T-helper 2 cell treated with Interferon-gamma antibody and Interleukin-4, amounts not matched to agents 5 μg/mL and 100 μg/mL, for 36 hours (primary cell): ENCODE data around the gene LMCD1.

Experiments used
- DNase-seq: peaks from one replicate; pipeline ENCODE4 v3.0.0; 2021; ENCODE audit warnings: low spot score
- H3K27ac Mint-ChIP-seq: one replicate; pipeline ENCODE4 v1.8.0; 2021; ENCODE audit warnings: mild to moderate bottlenecking, mixed read lengths
- H3K27me3 Mint-ChIP-seq: one replicate; pipeline ENCODE4 v1.8.0; 2021; ENCODE audit warnings: low read depth, mixed read lengths
- H3K36me3 Mint-ChIP-seq: one replicate; pipeline ENCODE4 v1.8.0; 2021; ENCODE audit warnings: low read depth, mixed read lengths
- H3K4me1 Mint-ChIP-seq: one replicate; pipeline ENCODE4 v1.8.0; 2021; ENCODE audit warnings: low read depth, mixed read lengths
- H3K4me3 Mint-ChIP-seq: one replicate; pipeline ENCODE4 v1.8.0; 2022; ENCODE audit warnings: mild to moderate bottlenecking, moderate library complexity, mixed read lengths
- H3K9me3 Mint-ChIP-seq: one replicate; pipeline ENCODE4 v1.8.0; 2021; ENCODE audit warnings: mixed read lengths

LMCD1 gene, protein sequence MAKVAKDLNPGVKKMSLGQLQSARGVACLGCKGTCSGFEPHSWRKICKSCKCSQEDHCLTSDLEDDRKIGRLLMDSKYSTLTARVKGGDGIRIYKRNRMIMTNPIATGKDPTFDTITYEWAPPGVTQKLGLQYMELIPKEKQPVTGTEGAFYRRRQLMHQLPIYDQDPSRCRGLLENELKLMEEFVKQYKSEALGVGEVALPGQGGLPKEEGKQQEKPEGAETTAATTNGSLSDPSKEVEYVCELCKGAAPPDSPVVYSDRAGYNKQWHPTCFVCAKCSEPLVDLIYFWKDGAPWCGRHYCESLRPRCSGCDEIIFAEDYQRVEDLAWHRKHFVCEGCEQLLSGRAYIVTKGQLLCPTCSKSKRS

DNA sequence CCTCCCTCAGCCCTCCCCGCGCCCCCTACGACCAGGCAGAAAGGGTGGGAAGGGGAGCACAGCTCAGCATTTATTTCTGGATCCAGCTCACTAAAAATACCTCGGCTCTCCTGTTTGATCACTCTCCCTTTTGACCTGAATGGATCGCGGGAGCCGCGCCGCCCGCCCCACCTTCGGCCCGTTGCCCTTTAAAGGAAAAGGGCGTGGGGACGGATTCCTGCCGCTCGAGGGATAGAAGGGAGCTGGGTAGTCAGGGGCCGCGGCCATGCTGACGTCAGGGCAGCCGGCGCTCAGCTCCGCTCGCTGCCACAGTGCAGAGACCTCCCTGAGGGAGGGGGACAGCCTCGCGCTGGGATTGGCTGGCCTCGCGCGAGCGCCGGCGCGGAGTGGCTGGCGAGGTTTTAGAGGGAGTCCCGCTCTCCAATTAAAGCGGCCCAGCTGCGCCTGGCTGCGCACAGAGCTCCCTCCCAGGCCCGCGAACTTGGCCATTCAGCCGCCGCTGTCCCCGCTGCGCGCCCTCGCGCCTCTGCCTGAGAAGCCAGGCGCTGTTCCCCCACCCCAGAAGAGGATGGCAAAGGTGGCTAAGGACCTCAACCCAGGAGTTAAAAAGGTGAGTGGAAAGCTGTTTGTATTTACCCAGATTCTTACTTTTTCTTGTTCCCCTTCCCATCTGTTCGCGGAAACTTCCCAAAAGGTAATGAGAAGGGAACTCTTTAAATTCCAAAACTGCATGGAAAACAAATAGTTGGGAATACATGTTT, at the start of gene LMCD1:
TSS of gene LMCD1 (plus strand) at position 453 of the 761 bp plus-strand sequence. CDS start at position 569, 116 bp downstream.
- H3K27me3 Mint-ChIP-seq = peaks cover 17% of the 10 kb centered on the region
- no peaks in the 10 kb centered on the region for H3K36me3 Mint-ChIP-seq
- peak within 1 kb of the TSS; percentile 4 for H3K27ac Mint-ChIP-seq
- peaks cover 7% of the 10 kb centered on the region for H3K4me1 Mint-ChIP-seq
- no peaks in the 10 kb centered on the region for H3K9me3 Mint-ChIP-seq
- H3K4me3 Mint-ChIP-seq = peak within 1 kb of the TSS; percentile 77
- peak; percentile 81 for DNase-seq

DNA sequence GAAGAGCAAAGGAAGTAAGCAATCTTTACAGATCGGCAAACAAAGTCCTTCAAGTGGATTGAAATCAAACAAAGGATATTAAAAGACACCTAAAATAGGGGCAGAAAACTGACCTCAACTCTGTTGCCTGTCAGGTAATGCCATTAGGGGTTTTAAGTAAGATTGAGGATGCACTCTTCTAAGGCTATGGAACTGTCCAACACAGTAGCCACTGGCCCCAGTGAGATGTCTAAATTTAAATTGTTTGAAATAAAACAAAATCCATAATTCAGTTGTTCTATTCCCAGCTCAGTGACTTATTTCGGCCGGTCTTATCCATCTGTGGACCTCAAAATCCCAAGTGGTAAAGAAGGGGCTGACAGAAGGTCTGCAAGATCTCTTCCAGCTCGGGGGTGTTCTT, 49.5 kb upstream of the LMCD1 start:
- Mint-ChIP-seq H3K4me1 (no peaks in the 10 kb centered on the region), H3K27ac (no peak overlapping the region), H3K4me3 (no peak overlapping the region), H3K36me3 (no peaks in the 10 kb centered on the region), H3K27me3 (no peaks in the 10 kb centered on the region), H3K9me3 (no peaks in the 10 kb centered on the region)
- no peak for DNase-seq

DNA sequence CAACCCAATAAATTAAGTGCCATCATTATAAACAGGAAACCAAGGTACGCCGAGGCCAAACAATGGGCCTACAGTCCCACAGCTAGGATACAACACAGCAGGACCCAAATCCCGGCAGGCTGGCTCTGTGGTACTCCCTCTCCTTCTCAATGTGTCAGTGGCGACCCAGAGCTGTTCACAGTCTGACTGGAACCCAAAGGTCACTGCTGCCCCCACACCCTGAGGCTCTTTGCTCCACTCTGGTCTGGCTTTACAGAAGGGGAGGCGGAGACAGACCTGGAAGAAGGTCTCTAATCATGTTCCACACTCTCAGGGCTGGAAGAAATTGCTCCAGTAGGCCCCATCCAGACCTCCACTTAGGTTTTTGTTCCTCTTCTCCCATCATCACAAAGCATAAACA, 48.5 kb upstream of the LMCD1 start:
- Mint-ChIP-seq H3K9me3 (no peaks in the 10 kb centered on the region), H3K27me3 (no peaks in the 10 kb centered on the region), H3K4me1 (no peaks in the 10 kb centered on the region), H3K27ac (no peak overlapping the region), H3K36me3 (no peaks in the 10 kb centered on the region), H3K4me3 (no peak overlapping the region)
- no peak for DNase-seq

DNA sequence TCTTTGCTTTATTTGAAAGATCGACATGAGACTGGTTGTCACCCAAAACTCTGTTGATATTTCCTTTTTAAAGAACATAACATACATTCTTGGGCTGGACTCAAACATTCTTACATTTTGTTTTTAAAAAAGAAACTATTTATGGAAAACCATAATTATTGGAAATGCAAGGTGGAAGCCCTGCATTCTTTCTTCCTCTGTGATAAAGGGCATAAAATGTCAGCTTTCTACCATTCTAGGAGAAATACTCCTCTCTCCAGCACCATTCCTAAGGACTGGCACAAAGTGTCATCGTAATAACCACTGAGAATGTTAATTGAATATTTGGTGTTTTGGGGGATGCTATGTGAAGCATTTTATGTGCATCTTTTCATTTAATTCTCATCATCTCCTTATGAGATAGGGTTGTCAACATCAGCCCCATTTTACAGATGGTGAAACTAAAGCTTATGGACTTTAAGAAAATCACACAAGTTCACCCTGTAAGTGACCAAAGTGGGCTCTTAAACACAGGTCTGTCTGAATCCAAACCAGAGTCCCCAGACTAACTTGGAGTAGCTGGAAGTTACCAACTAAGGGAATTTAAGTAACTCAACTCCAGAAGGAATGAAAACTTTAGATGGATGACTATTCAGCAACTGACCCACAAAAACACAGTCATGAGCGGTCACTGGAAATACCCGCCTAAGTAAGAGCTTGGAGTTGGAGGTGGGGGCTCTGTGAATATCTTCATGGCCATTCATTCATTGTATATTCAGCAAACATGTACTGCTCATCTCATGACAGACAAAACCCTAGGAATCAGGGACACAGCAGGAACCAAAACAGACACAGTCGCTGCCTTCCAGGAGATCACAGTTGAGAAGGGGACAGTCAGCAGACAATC, 45.9 kb upstream of the LMCD1 start:
- Mint-ChIP-seq H3K9me3 (no peaks in the 10 kb centered on the region), H3K4me1 (no peaks in the 10 kb centered on the region), H3K27ac (no peak overlapping the region), H3K27me3 (no peaks in the 10 kb centered on the region), H3K4me3 (no peak overlapping the region), H3K36me3 (no peaks in the 10 kb centered on the region)
- no peak for DNase-seq

DNA sequence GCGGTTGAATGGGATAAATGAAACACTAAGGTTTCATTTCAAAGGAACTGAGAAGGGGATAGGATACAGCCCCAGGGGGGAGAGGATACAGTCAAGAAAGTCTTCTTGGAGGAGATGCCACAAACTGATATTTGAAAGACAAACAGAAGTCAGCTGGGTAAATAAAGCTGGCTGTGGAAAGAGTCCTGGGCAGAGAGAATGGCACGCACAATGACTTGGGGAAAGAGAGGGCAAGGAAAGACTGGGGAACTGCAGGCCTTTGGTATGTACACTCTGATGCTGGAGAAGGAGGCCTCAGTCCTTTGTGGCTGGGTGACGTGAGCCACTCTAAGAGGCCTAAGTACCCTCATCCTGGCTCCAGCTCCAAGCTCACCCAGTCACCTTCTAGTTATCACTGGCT, 45.2 kb upstream of the LMCD1 start:
- no peaks in the 10 kb centered on the region for H3K4me1 Mint-ChIP-seq
- H3K27me3 Mint-ChIP-seq = no peaks in the 10 kb centered on the region
- no peaks in the 10 kb centered on the region for H3K36me3 Mint-ChIP-seq
- no peak overlapping the region for H3K27ac Mint-ChIP-seq
- no peak overlapping the region for H3K4me3 Mint-ChIP-seq
- no peak for DNase-seq
- no peaks in the 10 kb centered on the region for H3K9me3 Mint-ChIP-seq

DNA sequence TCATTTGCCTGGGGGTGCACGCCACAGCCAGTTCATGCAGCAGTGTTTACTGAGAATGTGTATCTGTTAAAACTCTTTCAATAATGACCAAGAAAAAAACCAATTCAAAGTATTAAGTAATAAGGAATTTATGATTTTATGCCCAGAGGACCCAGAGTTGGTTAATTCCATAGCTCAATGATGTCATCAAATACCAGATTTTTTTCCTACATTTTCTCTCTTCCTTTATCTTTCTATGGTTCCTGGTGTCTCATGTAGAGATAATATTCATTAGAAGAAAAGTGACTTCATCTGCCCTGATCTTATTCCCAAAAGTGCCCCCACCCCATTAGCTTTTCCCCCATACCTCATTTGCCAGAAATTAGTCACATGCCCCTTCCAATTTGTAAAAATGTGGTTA, 44.6 kb upstream of the LMCD1 start:
- no peaks in the 10 kb centered on the region for H3K36me3 Mint-ChIP-seq
- no peak overlapping the region for H3K27ac Mint-ChIP-seq
- no peaks in the 10 kb centered on the region for H3K4me1 Mint-ChIP-seq
- H3K9me3 Mint-ChIP-seq = no peaks in the 10 kb centered on the region
- H3K4me3 Mint-ChIP-seq = no peak overlapping the region
- no peak for DNase-seq
- no peaks in the 10 kb centered on the region for H3K27me3 Mint-ChIP-seq

DNA sequence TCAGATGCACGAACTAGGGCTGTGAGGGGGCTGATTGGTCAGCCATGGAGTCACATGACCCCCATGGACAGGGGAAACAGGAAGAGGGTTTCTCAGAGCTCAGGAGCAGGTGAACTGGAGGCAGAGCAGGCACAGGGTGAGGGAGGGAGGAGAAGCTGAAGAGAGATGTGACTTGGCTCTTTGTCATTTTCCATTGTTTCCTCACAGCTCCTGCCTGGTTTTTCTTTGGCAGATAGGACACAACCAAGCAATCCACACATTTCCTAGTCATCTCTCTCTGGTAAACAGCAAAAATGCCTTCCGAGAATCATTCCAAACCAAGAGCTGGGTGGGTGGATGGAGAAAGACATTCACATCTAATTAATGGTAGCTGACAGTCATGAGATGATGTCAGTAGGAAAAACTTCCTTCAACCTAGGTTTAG, 43.4 kb upstream of the LMCD1 start:
- Mint-ChIP-seq H3K27me3 (no peaks in the 10 kb centered on the region), H3K27ac (no peak overlapping the region), H3K4me3 (no peak overlapping the region), H3K9me3 (no peaks in the 10 kb centered on the region), H3K36me3 (no peaks in the 10 kb centered on the region), H3K4me1 (no peaks in the 10 kb centered on the region)
- no peak for DNase-seq

DNA sequence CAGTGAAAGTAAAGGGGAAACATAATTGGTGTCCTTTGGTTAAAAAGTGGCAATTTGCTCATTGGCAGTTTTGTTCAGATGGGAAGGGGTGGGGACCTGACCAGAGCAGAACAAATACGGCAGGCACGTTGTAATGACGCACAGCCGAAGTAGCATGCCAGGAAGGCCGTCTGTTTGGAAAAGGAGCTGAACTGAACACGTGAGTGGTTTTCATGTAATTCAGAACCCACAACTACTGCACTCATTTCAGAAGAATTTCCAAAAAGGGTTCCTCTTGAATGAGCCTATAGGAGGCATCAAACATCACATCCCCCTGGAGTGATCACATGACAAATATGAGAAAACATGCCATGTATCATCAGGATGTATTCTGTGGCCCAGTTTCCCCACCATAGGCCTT, 42.9 kb upstream of the LMCD1 start:
- Mint-ChIP-seq H3K4me3 (no peak overlapping the region), H3K4me1 (no peaks in the 10 kb centered on the region), H3K27ac (no peak overlapping the region), H3K9me3 (no peaks in the 10 kb centered on the region), H3K27me3 (no peaks in the 10 kb centered on the region), H3K36me3 (no peaks in the 10 kb centered on the region)
- no peak for DNase-seq

DNA sequence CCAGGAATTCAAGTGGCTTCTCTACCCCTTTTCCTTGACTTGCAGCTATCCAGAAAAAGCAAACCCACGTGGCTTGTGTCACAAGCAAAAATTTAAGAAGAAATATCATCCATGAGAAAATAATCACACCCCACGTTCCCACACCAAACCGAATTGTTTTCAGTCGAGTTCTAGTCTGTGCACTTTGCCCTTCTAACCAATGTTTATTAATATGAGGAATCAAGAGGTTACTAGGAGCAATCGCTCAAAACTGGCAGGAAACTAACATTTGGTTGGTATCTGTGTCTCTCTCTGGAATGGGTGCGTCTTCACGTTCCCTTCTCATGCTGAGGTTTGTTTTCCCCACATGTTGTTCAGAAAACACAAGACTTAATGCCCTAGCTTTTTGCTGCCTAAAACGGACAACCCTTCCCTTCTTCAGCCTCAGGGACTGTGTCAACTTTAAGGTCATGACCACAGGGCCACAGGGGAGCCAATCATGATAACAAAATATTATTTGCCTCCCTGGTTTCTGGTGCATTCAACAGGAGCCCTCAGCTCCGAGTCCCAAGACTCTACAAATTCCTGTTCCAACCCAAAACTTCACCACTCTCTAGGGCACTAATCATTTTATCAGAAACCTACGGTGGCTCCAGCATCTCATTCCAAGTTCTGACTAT, 41.4 kb upstream of the LMCD1 start:
- Mint-ChIP-seq H3K27ac (no peak overlapping the region), H3K4me3 (no peak overlapping the region), H3K9me3 (no peaks in the 10 kb centered on the region), H3K4me1 (no peaks in the 10 kb centered on the region), H3K36me3 (no peaks in the 10 kb centered on the region), H3K27me3 (no peaks in the 10 kb centered on the region)
- no peak for DNase-seq

DNA sequence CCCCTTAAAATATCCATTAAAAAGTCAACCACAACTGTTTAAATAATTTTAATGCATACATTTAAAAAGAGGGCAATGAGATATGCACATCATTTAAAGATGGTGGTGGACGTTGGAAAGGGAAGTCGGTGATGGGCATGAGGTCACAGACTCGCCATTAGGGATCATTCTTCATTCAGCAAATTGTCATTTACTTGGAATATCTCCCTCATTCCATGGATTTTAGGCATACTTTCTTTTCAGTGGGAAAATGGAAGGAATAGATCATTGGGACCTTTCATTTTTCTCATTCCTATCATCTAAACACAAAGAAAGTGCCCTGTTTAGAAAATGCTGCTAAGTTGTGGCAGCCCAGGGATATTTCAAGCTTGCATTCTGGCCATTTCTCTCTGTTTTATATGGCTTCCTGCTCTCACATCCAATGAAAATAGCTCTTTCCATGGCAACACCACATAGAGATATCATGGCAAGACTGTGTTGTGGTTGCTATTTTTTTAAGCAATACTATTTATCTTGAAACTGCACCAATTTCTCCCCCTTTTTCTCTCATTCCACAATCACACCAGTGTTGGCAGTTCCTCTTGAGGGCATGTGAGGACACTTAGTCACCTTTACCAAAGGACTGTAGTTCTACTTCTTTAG, 40.7 kb upstream of the LMCD1 start:
- DNase-seq = no peak
- Mint-ChIP-seq H3K36me3 (no peaks in the 10 kb centered on the region), H3K27me3 (peaks cover under 1% of the 10 kb centered on the region)

DNA sequence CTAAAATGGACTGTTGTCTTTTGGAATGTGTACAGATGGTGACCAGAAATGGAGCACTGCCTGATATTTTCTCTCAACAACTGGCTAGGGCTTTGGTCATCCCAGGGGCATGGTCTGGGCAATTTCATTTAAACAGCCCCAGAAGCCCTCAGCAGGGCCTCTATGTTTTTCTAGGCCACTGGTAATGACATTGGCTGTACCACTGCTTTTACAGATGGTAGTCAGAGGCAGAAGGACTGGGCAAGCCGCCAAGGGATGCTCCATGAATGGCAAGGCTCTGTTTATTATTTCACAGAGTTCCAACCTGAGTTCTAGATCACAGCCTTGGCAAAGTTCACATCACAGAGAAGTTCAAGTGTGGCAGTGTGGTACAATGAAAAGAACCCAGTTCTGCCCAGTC, 37.0 kb upstream of the LMCD1 start:
- peaks cover 3% of the 10 kb centered on the region for H3K27me3 Mint-ChIP-seq
- H3K4me1 Mint-ChIP-seq = no peaks in the 10 kb centered on the region
- no peak overlapping the region for H3K4me3 Mint-ChIP-seq
- no peak overlapping the region for H3K27ac Mint-ChIP-seq
- no peaks in the 10 kb centered on the region for H3K9me3 Mint-ChIP-seq
- no peaks in the 10 kb centered on the region for H3K36me3 Mint-ChIP-seq
- no peak for DNase-seq

More for the DNA sequence above, 40.7 kb upstream of the LMCD1 start:
- Mint-ChIP-seq H3K9me3 (no peaks in the 10 kb centered on the region), H3K27ac (no peak overlapping the region), H3K4me1 (no peaks in the 10 kb centered on the region), H3K4me3 (no peak overlapping the region)

DNA sequence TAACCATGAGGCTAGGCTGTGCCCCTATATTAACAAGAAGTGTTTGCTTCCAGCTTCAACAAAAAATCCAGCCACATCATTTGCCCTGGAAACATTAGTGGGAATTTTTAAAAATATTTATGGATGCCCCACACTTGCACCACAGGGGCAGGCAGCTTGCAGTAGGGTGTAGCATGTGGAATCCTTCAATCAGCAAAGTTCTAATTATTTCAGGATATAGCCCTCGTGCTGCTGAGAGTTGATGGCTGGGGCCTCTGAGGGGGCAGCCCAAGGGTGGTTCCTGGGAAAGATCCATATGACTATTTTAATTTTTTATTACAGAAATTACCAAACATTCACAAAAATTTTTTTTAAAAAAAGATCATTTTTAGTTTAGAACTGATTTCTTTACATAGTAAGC, 35.1 kb upstream of the LMCD1 start:
- H3K36me3 Mint-ChIP-seq = no peaks in the 10 kb centered on the region
- H3K9me3 Mint-ChIP-seq = no peaks in the 10 kb centered on the region
- H3K4me1 Mint-ChIP-seq = no peaks in the 10 kb centered on the region
- H3K27me3 Mint-ChIP-seq = peaks cover 3% of the 10 kb centered on the region
- no peak for DNase-seq
- H3K4me3 Mint-ChIP-seq = no peak overlapping the region
- no peak overlapping the region for H3K27ac Mint-ChIP-seq

DNA sequence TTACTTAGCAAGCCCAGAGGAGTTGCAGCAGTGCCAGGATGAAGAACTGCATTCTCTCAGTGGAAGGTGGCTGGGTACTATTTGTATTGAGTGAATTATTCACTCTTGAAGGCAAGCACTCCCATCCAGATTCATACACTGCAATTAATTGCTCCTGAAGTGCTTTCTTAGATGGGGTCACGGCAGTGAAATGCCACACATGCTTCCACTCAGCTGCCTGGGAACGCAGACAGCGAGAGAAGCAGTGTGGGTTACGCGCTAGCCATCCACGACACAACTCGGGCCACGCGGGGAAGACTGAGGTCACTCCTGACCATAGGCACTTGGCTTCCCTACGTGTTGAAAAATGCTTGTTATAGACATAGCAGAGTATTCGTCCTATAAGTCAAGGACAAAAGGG, 30.8 kb upstream of the LMCD1 start:
- H3K9me3 Mint-ChIP-seq = no peaks in the 10 kb centered on the region
- no peak for DNase-seq
- no peak overlapping the region for H3K4me3 Mint-ChIP-seq
- no peak overlapping the region for H3K27ac Mint-ChIP-seq
- H3K36me3 Mint-ChIP-seq = no peaks in the 10 kb centered on the region
- H3K27me3 Mint-ChIP-seq = peaks cover 3% of the 10 kb centered on the region
- H3K4me1 Mint-ChIP-seq = no peaks in the 10 kb centered on the region
